ENCODE data around the gene METTL8. TPM values are rescaled to one million over a fixed set of nuclear protein-coding genes. Genes with fewer than 3 reads are reported as not detected.
"Not testable (repeated sequence)": the region's sequence is repeated elsewhere in the genome, so short reads cannot be mapped to it uniquely, and the experiment has no call there.

Gene METTL8
- polyA plus RNA-seq, 3 donors, result 13.9 to 17.3 (median 16.8) TPM

- no peak for DNase-seq (ENCODE audit: extremely low read depth in 1 of 11, low read depth in 9 of 11, low spot score in 4 of 11)
Measured at GRCh38 chr2:171367692-171368091, 66.1 kb downstream of the METTL8 start.

DNA sequence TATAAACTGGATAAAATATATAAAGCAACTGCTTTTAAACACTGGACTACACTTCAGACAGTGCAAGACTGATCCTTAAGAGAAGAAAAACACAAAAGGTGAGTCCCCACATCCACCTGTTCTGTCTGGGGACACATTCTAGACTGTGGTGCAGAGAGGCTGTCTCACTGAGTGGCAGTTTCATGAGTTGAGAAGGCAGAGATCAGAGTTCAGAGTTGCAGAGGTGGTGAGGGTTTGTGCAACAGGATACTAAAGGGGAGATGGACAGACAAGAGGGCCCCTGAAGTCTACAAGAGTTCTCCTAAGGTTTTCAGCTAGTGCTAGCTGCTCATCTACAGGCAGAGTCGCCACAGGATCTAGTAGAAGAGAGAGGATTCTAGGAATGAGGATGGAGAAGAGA is 68.0 kb downstream of the METTL8 start:
- no peak for DNase-seq (ENCODE audit: extremely low read depth in 1 of 11, low read depth in 9 of 11, low spot score in 4 of 11)

GRCh38 chr2:171365232-171365631 is 68.6 kb downstream of the METTL8 start:
- DNase-seq (ENCODE audit: extremely low read depth in 1 of 11, low read depth in 9 of 11, low spot score in 4 of 11), result no peak

DNA sequence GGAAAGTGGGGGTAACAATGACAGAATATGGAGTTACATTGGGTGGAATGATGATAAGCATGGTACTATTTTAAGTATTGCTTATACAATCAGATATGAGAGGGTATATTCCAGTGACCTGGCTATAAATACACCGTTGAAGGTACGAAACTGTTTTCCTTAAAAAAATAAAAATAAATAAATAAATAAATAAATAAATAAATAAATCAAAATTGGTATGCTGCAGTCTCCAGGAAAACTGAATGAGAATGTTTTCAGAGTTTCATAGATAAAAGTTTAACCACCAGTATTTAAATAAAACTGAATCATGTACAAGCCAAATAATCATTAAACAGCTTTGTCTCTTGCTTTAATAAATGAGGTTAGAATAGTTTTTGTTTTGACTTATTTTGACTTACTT is 71.4 kb downstream of the METTL8 start:
- no peak for DNase-seq (ENCODE audit: extremely low read depth in 1 of 11, low read depth in 9 of 11, low spot score in 4 of 11)

DNA sequence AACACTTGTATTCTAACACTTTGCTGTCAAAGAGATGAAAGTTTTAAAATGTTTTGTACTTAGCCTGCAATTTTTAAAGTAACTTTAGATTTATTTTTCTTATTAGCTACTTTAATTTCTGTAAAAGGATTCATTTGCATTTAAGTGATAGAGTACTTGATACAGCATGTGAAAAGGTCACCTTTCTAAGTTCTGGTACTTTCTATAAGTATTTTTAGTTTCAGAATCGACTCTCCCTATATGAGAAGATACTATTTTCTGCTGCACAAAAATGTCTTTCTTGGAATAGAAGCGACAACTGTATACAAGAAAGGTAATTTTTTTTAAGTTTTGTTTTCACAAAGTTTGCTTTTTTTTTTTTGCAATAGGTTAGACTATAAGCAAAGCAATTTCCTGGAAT is 72.9 kb downstream of the METTL8 start:
- no peak for DNase-seq (ENCODE audit: extremely low read depth in 1 of 11, low read depth in 9 of 11, low spot score in 4 of 11)

DNA sequence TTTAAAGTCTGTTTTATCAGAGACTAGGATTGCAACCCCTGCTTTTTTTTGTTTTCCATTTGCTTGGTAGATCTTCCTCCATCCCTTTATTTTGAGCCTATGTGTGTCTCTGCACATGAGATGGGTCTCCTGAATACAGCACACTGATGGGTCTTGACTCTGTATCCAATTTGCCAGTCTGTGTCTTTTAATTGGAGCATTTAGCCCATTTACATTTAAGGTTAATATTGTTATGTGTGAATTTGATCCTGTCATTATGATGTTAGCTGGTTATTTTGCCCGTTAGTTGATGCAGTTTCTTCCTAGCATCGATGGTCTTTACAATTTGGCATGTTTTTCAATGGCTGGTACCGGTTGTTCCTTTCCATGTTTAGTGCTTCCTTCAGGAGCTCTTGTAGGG is 80.0 kb downstream of the METTL8 start:
- DNase-seq (ENCODE audit: extremely low read depth in 1 of 11, low read depth in 9 of 11, low spot score in 4 of 11), result not testable (repeated sequence)

DNA sequence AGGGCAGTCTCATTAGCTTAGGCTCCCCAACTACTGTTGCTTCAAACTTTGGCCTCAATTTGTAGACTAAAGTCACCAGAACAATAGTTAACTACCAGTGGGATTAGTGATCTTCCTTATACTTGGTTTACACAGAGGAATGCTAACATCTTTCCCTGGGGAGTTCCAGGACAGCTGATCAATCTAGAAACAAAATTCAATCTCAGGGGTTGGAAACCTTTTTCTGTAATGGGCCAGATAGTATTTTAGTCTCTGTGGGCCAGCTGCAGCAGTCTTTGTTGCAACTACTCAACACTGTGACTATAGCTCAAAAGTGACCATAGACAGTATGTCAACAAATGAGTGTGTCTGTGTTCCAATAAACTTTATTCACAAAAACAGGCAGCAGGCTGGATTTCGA is 85.7 kb downstream of the METTL8 start:
- DNase-seq (ENCODE audit: extremely low read depth in 1 of 11, low read depth in 9 of 11, low spot score in 4 of 11), result no peak

DNA sequence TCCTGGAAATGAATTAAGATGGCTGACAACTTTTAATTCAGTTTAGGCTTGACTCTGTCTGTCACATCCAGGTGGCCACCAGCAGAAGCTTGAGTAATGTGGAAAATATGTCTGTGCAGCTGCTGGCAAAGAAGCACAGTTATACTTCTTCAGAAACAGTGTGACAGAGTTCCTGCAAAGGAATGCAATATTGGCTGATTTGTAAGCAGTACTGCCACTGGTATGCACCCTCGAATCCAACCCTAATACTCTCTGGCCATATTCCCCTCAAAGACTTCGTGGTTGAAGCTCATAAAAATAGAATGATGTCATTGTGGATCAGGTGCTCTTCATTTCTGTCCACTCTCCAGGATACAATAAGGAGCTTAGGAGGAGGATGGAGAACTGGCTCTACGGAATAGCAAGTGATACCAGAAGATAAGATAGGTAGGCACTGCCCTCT is 86.2 kb downstream of the METTL8 start:
- DNase-seq (ENCODE audit: extremely low read depth in 1 of 11, low read depth in 9 of 11, low spot score in 4 of 11), result no peak

DNA sequence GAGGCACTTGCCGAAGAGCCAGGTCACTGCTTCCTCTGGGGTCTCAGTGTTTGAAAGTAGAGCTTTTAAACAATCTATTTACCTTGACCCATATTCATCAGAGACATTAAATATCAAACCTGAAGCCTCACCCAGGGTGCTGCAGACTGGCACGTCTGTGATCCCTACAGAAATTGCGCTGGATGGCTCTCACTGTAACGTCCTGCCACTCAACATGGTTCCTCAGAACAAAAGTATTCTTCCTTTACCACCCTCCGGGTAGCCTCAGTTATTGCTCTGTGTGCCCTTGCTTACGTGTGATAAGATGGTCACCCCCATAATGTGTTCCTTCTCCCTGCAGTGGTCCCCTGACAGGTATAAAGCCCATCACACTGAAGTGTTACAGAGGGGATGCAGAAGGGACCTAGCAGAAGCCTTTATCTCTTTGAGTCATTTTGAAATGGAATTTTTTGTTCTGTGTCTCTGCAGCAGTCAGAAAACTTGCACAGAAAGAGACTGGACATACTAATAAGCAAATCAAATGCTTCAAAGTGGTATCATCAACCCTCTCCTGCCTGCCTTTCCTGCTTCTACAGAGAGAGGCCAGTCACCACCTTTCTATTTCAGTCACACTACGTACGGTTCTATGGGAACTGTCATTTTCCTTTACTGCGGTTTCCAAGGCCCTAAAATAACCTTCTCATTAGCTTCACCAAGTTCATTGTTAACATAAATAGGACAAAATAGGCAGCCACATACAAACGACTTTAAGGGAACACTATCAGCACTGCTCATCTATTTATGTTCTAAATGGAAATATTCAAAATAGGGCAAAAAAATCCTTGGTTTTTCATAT is 86.8 kb downstream of the METTL8 start:
- no peak for DNase-seq (ENCODE audit: extremely low read depth in 1 of 11, low read depth in 9 of 11, low spot score in 4 of 11)

DNA sequence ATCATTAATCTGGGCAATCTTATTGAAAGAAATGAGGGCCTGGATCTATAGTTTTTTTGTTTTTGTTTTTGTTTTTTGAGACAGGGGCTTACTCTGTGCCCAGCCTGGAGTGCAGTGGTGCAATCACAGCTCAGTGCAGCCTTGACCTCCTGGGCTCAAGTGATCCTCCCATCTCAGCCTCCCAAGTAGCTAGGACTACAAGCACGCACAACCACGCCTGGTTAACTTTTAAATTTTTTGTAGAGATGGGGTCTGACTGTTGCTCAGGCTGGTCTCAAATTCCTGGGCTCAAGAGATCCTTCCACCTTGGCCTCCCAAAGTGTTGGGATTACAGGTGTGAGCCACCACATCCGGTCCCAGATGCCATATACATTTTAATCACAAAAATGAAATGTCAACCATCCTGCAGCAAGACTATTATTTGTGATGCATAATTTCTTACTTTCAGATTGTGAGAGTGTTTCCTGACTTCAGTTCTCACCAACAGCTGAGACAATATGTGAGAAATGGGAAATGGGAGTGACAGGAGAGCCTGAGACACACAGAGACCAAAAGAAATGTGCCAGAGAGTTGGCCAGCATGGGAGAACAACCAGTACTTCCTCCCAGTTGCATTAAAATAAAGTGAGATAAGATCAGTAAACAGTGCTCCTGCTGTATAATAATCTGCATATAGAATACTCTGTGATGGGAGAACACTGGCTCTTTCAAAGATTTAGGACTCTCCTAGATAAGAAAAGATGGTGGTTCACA is 87.6 kb downstream of the METTL8 start:
- no peak for DNase-seq (ENCODE audit: extremely low read depth in 1 of 11, low read depth in 9 of 11, low spot score in 4 of 11)

- DNase-seq (ENCODE audit: extremely low read depth in 1 of 11, low read depth in 9 of 11, low spot score in 4 of 11), result no peak
Measured at GRCh38 chr2:171344182-171344581, 89.6 kb downstream of the METTL8 start.

GRCh38 chr2:171342067-171342413 is 91.8 kb downstream of the METTL8 start:
- DNase-seq (ENCODE audit: extremely low read depth in 1 of 11, low read depth in 9 of 11, low spot score in 4 of 11), result no peak

DNA sequence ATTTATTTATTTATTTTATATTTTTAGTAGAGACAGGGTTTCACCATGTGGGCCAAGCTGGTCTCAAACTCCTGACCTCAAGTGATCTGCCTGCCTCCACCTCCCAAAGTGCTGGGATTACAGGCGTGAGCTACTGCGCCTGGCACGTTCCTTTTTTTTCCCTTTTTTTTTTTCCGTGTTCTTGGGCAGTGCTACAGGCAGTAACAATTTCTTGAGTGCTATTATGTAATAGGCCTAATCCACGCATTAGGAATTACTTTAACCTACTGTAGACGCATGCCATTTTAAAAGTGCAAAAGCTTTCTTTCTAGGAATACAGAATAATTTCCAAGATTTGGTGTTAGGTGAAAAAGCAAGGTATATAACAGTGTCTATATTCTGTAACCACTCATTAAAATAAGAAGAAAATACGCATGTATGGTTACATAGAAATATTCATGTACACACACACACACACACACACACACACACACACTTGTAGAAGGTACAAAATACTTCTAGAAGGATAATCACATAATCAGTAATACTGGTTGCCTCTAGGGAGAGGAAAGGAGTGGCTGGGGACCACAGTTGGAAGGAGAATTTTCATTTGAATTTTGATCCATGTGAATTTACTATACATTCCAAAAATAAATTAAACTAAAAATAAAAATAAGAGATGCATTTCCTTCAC is 92.3 kb downstream of the METTL8 start:
- DNase-seq (ENCODE audit: extremely low read depth in 1 of 11, low read depth in 9 of 11, low spot score in 4 of 11), result no peak

DNA sequence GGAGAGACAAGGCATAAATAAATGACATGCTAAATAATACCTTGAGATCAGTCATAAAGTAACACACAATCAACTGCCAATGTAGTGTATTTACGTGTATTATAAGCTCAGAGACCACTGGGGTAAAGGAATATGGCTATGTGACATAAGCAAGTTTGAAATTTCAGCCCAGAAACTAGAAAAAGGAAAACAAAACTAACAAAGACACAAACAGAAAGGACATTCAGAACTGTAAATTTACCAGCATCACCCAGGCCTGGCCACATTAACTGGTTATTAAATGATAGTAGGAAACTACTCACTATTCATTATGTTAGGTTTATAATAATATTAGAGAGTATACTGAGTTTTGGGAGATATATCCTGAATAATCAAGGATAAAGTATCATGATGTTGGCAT is 98.8 kb downstream of the METTL8 start:
- no peak for DNase-seq (ENCODE audit: extremely low read depth in 1 of 11, low read depth in 9 of 11, low spot score in 4 of 11)

DNA sequence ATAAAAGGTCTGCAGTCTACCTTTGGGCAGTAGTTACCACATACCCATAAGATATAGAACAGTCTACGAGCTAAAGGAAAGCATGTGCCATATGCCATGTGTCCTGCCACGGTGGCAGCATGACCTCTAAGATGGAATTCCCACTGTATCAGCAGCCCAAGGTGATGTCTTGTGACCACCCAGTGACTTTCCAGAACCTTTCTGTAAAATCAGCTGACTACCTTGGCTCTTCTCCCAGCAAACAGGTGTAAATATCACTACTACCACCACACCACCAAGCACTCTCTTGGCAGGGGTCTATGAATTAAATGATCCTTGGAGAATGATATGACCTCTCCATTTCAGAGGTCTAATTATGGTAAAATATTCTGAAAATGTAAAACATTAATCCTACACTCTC is 99.6 kb downstream of the METTL8 start:
- no peak for DNase-seq (ENCODE audit: extremely low read depth in 1 of 11, low read depth in 9 of 11, low spot score in 4 of 11)

DNA sequence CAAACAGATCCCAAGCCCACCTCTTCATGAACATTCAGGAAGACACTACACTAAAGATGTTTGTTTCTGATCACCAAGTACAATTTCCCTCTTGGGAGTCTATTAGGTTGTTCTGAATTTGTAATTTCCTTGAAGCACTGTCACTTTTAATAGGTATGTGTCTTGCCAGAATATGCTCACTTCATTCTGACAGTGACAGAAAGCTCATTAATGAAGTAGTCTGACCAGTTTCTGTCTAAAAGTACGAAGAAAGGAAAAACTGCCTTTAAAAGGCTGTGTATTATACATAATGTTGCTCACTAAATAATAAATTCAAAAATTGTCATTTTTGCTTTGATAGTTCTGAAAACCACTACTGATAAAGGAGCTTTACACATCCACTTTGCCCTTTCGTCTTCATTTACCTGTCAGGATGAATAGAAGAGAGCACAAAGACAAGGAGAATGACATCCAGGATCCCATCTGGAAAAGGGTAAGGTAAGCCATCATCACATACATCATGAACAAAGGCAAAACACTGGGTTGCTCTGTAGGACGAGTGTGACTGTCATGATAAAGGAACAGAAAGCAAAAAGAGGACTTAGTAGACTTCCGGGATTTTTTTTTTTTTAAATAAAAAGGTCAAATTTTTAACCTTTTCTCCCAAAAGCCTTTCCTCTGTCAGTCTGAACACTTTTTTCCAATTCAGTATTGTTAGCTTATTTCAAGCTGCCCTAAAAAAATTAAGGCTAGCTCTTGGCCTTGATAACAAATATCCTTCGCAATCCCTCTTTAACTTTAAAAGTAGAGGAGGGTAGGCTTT is 103.4 kb downstream of the METTL8 start:
- DNase-seq (ENCODE audit: extremely low read depth in 1 of 11, low read depth in 9 of 11, low spot score in 4 of 11), result no peak

GRCh38 chr2:171327043-171327496 is 106.7 kb downstream of the METTL8 start:
- peak in 1 of 11 donors; percentile 11 for DNase-seq (ENCODE audit: extremely low read depth in 1 of 11, low read depth in 9 of 11, low spot score in 4 of 11)

- no peak for DNase-seq (ENCODE audit: extremely low read depth in 1 of 11, low read depth in 9 of 11, low spot score in 4 of 11)
Measured at GRCh38 chr2:171325886-171326585, 107.8 kb downstream of the METTL8 start.

All from renal cortex interstitium (tissue), 11 donors.